GM04503 (cell line): ENCODE results near the gene ECE2.

Source experiments
- DNase-seq: peaks from one replicate; pipeline ENCODE4 v3.0.0-alpha.2; 2012; ENCODE audit warnings: low read depth

The ECE2 gene

DNA sequence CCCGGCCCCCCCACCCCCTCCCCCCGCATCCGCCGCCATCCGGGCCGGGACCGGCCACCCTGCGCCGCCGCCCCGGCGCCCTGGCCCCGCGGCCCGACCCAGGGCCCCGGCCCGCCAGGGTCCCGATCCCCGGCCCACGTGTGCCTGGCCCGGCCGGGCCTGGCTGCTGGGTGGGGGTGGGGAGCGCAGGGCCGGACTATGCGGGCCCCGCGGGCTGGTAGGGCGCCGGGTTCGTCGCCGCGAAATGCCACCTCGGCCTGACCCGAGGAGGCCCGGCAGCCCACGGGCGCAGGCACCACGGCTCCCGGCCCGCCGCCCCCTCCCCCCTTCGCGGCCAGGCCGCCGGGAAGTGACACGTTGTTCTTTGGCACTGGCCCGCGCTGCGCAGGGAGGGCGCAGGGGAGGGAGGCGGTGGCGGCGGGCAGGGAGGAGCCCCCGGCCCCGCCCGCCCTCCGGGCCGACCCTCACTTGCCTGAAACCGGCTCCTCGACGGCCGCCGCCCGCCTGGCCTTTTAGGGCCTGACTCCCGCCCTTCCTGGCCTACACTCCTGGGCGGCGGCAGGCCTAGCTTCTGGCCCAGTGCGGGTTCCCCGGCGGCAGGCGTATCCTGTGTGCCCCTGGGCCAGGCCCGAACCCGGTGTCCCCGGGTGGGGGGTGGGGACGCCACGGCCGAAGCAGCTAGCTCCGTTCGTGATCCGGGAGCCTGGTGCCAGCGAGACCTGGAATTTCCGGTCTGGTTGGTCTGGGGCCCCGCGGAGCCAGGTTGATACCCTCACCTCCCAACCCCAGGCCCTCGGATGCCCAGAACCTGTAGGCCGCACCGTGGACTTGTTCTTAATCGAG, 39.1 kb downstream of the ECE2 start:
- DNase-seq: no peak

- DNase-seq: no peak
These were observed 39.7 kb downstream of the ECE2 start for GRCh38 chr3:184315543-184315867.

DNA sequence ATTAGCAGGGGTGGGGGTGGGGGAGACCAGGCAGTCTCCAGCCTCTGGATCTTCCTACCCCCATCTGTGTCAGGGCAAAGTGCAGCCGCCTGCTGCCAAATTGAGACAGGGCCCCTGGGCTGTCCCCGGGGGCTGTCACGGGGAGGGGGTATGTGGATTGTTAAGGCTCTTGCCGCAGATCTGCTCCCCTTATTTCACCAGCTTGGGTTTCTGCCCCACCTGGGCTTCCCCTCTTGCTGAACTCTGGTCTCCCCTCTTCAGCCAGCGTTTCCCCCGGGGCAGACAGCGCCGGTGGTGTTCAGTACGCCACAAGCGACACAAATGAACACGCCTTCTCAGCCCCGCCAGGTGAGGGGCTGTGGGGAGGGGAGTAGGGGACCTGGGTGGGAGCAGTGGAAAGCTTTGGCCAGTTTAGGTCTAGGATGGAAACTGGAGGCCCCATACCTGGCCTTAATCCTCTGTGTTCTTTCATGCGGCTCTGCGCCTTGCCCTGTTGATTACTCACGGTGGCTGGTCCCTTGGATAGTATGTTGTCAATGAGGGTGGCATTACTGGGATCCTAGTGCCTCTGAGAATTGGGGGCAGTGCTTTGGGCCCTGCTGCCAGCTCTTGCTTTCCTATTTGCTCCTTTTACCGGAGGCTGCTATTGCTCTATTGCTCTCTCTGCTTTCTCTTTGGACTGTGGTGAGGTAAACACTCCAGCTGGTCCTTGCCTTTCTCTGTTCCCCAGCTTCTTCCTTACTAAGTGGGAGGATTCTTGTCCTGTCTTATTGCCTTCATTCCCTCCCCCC, 40.2 kb downstream of the ECE2 start:
- no peak for DNase-seq

GRCh38 chr3:184316792-184317191, 41.0 kb downstream of the ECE2 start:
- no peak for DNase-seq

DNA sequence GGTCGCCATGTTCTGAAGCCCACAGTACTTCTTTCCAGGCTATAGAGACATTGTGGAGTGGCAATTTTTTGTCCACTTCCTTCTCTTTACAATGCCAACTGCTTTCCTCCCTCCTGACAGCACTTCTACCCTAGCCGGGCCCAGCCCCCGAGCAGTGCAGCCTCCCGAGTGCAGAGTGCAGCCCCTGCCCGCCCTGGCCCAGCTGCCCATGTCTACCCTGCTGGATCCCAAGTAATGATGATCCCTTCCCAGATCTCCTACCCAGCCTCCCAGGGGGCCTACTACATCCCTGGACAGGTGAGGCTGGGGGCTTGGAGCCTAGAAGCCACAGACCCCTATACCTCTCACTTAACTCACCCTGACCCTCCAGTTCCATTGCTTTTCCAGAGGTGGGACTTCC, 41.4 kb downstream of the ECE2 start:
- DNase-seq: no peak

DNA sequence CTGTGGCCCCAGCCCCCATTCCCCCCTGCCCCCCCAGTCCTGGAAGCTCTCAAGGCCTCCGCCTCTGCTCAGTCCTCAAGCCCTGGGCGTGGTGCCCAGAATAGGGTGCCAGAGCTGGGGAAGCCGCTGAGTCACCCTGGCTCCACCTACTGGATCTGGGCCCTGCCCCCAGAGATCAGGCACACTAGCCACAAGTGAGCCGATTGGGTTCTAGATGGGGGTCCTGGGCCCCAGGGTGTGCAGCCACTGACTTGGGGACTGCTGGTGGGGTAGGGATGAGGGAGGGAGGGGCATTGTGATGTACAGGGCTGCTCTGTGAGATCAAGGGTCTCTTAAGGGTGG, 44.3 kb downstream of the ECE2 start:
- peak; percentile 86 for DNase-seq

DNA sequence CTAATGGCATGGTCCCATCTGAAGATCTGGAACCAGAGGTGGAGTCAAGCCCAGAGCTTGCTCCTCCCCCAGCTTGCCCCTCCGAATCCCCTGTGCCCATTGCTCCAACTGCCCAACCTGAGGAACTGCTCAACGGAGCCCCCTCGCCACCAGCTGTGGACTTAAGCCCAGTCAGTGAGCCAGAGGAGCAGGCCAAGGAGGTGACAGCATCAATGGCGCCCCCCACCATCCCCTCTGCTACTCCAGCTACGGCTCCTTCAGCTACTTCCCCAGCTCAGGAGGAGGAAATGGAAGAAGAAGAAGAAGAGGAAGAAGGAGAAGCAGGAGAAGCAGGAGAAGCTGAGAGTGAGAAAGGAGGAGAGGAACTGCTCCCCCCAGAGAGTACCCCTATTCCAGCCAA, 45.8 kb downstream of the ECE2 start:
- no peak for DNase-seq

GRCh38 chr3:184322731-184323487, 47.1 kb downstream of the ECE2 start:
- no peak for DNase-seq

- no peak for DNase-seq
These were observed 47.9 kb downstream of the ECE2 start for GRCh38 chr3:184323696-184324095.

GRCh38 chr3:184325269-184325668, 49.4 kb downstream of the ECE2 start:
- no peak for DNase-seq

DNA sequence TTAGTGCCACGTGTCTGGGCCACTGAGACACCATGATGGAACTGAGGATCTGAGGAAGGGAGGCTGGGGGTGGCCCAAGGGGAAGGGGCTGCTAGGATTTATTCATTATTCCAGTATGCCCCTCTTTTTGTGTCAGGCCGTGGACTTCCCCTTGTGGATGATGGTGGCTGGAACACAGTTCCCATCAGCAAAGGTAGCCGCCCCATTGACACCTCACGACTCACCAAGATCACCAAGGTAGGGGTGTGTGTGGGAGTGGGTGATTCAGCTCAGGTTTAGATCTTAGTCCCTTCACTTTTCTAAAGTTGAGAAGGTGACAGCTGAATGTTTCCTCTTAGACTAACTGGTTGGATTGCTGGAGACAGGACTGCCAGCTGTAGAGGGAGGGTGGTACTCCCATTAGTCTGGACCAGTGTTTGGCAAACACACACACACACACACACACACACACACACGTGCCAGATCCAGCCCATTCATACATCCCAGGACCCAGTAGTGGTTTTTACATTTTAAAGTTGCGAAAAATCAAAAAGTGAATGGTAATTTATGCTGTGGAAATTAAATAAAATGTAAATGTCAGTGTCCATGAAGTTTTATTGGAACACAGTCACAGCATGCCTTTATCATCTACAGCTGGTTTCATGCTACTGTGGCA, 50.0 kb downstream of the ECE2 start:
- DNase-seq: no peak

- no peak for DNase-seq
These were observed 51.3 kb downstream of the ECE2 start for GRCh38 chr3:184327171-184327570.

DNA sequence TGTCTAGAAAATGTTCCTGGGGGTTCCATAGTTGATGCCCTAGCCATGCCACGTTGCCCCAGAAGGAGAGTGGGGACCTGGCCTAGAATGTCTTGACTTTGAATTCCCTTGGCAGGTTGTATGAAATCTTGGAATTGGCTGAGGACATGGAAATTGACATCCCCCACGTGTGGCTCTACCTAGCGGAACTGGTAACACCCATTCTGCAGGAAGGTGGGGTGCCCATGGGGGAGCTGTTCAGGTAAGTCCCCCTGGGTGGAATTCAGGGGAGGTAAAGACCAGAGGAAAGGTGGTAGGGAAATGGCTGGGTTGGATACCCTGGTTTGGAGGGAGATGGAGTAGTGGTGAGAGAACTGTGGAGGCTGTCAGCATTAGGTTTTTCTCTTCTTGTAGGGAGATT, 52.7 kb downstream of the ECE2 start:
- no peak for DNase-seq

GRCh38 chr3:184332370-184333090, 56.7 kb downstream of the ECE2 start:
- DNase-seq: no peak

GRCh38 chr3:184333190-184333589, 57.4 kb downstream of the ECE2 start:
- DNase-seq: no peak

- DNase-seq: no peak
These were observed 57.9 kb downstream of the ECE2 start for GRCh38 chr3:184333700-184334099.

DNA sequence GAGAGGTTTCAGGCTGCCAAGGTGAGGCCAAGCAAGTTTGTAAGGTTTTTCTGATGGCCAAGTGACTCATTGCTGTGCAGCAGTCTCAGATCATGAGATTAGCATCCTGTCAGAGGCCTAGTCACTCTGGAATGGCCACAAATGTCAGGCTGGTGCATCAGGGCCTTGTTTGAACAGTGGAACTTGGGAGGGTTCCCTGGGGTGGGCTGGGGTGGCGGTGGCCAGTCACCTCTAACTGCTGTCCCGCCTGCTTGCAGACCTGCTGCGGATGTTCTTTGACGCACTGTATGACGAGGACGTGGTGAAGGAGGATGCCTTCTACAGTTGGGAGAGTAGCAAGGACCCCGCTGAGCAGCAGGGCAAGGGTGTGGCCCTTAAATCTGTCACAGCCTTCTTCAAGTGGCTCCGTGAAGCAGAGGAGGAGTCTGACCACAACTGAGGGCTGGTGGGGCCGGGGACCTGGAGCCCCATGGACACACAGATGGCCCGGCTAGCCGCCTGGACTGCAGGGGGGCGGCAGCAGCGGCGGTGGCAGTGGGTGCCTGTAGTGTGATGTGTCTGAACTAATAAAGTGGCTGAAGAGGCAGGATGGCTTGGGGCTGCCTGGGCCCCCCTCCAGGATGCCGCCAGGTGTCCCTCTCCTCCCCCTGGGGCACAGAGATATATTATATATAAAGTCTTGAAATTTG, 58.8 kb downstream of the ECE2 start:
- no peak for DNase-seq

- no peak for DNase-seq
These were observed 59.5 kb downstream of the ECE2 start for GRCh38 chr3:184335291-184335660.

DNA sequence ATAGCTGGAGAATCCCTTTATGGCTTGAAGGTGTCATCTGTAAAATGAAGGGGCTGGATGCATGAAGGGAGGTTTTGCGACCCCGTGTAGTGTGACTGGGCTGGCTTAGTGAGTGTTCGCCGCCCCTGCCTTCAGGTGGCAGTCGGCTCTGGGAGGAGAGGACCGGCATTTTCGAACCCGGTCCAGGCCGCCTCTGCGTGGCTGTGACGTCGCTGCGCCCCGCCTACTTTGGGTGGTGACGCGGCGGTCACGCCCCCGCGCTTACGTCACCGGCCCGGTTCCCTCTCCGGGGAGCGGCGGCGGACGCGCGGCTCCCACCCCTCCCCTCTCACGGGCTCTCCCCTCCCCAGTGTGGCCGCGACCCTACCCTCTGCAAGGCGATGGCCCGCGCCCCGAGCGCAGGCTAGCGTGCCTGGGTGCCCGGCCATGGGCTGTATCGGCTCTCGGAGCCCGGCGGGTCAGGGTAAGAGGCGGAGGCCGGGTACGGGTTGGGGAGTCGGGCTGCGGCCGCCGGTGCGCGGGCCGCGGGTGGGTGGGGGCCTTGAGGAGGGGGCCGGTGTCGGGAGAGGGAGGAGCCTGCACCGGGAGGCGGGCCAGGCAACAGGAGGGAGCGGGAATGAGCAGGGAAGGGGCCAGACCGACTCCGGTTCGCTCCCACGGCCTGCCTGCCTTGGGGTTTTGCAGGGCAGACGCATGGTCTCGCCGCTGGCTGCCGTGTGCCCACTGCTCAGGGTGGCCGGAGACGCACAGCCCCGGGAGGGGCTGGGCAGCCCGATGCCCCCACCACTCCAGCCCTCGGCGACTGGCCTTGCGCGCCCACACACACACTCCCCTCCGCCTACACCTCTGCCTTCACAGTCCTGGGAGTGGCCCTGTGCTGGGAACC, 60.1 kb downstream of the ECE2 start:
- no peak for DNase-seq
